Glutamatergic neuron (in vitro differentiated cells): ENCODE data around the gene MASP2. TPM values are rescaled to one million over a fixed set of nuclear protein-coding genes. Genes with fewer than 3 reads are reported as not detected.
"Not testable (repeated sequence)": the region's sequence is repeated elsewhere in the genome, so short reads cannot be mapped to it uniquely, and the experiment has no call there.

ENCODE experiments used
- DNase-seq: peaks from one replicate; pipeline ENCODE4 v3.0.0; 2022
- H3K27ac Mint-ChIP-seq: one replicate; pipeline ENCODE4 v1.8.0; 2020; ENCODE audit warnings: mild to moderate bottlenecking, mixed read lengths, inconsistent platforms; ENCODE audit not compliant: unreplicated experiment
- H3K27me3 Mint-ChIP-seq: one replicate; pipeline ENCODE4 v1.8.0; 2020; ENCODE audit warnings: mild to moderate bottlenecking, moderate library complexity, mixed read lengths, inconsistent platforms; ENCODE audit not compliant: unreplicated experiment
- H3K36me3 Mint-ChIP-seq: one replicate; pipeline ENCODE4 v1.8.0; 2020; ENCODE audit warnings: mild to moderate bottlenecking, mixed read lengths, inconsistent platforms; ENCODE audit not compliant: unreplicated experiment
- H3K4me1 Mint-ChIP-seq: one replicate; pipeline ENCODE4 v1.8.0; 2020; ENCODE audit warnings: mild to moderate bottlenecking, low read depth, mixed read lengths, inconsistent platforms; ENCODE audit not compliant: unreplicated experiment
- H3K4me3 Mint-ChIP-seq: one replicate; pipeline ENCODE4 v1.8.0; 2020; ENCODE audit warnings: mild to moderate bottlenecking, mixed read lengths, inconsistent platforms; ENCODE audit not compliant: unreplicated experiment
- H3K9me3 Mint-ChIP-seq: one replicate; pipeline ENCODE4 v1.8.0; 2020; ENCODE audit warnings: mild to moderate bottlenecking, moderate library complexity, mixed read lengths, inconsistent platforms; ENCODE audit not compliant: unreplicated experiment
- total RNA-seq: library from RNA; stranded (reverse); fragmentation: NEBNext Ultra II Directional; extraction: Animal tissue kit (Norgen Biotek cat#: 25700); gene quantifications from one replicate; pipeline ENCODE4 v1.2.1, GENCODE V29; 2021; ENCODE audit not compliant: unreplicated experiment
- TF ChIP-seq, protein P1 (sequence below): fragments of 200-600 bp; sonication (generic); IDR thresholded peaks from one replicate; pipeline ENCODE4 v1.5.0; 2021; ENCODE audit not compliant: partially characterized antibody, unreplicated experiment

The MASP2 gene
- total RNA-seq, 1 donor from 2014 or later = not detected

DNA sequence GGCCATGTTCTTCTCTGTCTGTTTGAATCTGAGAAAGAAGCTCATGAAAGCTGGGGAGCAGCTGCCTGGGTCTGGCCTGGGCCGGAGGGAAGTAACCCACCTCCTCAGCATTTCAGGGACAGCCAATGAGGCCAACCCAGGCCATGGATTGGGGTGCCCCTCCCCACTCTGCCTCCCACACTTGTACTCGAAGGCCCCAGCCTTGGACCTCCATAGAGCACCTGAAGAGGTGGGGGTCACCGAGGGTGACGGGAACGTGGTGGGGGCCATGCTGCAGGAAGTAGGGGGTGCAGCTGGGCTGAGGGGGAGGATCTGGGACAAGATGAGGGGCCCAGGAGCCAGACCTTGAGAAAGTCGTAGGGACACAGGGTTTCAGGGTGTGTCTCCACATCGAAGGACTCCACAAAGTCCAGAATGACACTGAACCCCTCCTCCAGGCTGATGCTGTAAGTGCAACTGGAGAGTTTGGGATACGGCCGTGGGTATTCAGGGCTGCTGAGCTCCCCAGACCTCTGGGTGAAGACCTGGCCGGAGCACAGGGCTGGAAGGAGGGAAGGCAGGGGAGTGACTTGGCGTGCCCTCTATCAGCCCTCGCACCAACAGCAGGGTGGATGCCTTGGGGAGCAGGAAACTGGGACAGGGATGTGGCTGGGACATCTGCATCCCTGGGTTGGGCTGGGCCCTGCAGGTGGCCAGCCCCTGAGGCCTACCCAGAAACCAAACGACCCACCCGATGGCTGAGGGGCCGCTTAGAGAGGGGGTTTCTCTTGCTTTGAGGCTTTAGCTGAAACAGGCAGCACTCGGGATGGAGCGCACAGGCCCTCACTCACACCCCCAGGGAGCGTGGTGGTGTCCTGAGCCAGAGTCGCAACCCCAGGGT is 3.8 kb downstream of the MASP2 start:
- TF ChIP-seq, protein P1, sequence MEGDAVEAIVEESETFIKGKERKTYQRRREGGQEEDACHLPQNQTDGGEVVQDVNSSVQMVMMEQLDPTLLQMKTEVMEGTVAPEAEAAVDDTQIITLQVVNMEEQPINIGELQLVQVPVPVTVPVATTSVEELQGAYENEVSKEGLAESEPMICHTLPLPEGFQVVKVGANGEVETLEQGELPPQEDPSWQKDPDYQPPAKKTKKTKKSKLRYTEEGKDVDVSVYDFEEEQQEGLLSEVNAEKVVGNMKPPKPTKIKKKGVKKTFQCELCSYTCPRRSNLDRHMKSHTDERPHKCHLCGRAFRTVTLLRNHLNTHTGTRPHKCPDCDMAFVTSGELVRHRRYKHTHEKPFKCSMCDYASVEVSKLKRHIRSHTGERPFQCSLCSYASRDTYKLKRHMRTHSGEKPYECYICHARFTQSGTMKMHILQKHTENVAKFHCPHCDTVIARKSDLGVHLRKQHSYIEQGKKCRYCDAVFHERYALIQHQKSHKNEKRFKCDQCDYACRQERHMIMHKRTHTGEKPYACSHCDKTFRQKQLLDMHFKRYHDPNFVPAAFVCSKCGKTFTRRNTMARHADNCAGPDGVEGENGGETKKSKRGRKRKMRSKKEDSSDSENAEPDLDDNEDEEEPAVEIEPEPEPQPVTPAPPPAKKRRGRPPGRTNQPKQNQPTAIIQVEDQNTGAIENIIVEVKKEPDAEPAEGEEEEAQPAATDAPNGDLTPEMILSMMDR = no peak
- Mint-ChIP-seq H3K27ac (no peak overlapping the region), H3K36me3 (no peaks in the 10 kb centered on the region), H3K9me3 (no peaks in the 10 kb centered on the region), H3K4me1 (no peaks in the 10 kb centered on the region), H3K27me3 (no peaks in the 10 kb centered on the region), H3K4me3 (no peak overlapping the region)
- no peak for DNase-seq

DNA sequence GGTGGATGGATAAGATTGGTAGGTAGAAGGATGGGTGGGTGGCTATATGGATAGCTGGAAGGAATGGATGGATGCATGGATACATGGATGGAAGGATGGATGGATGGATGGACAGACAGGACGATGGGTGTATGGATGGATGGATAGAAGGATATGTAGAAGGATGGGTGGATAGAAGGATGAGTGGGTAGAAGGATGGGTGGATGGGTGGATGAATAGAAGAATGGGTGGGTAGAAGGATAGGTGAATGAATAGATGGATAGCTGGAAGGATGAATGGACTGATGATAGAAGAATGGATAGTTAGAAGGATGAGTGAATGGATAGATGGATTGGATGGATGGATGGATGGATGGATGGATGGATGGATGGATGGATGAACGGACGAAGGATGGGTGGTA is 5.0 kb downstream of the MASP2 start:
- Mint-ChIP-seq H3K4me1 (peaks cover 7% of the 10 kb centered on the region), H3K4me3 (no peak overlapping the region), H3K9me3 (no peaks in the 10 kb centered on the region), H3K27ac (no peak overlapping the region), H3K36me3 (no peaks in the 10 kb centered on the region), H3K27me3 (peaks cover 3% of the 10 kb centered on the region)
- no peak for DNase-seq
- TF ChIP-seq, protein P1 = no peak

DNA sequence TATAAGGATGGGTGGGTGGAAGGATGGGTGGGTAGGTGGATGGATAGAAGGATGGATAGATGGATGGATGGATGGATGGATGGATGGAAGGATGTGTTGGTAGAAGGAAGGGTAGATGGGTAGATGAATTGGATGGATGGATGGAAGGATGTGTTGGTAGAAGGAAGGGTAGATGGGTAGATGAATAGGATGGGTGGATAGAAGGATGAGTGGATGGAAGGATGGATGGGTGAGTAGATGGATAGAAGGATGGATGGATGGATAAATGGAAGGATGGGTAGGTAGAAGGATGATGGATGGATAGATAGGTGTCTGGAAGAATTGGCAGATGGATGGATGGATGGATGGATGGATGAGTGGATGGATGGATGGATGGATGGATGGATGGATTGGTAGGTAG is 6.0 kb downstream of the MASP2 start:
- DNase-seq = no peak
- Mint-ChIP-seq H3K4me1 (peaks cover 7% of the 10 kb centered on the region), H3K27me3 (peaks cover 3% of the 10 kb centered on the region), H3K4me3 (no peak overlapping the region), H3K36me3 (no peaks in the 10 kb centered on the region), H3K27ac (no peak overlapping the region), H3K9me3 (no peaks in the 10 kb centered on the region)
- TF ChIP-seq, protein P1 = no peak

DNA sequence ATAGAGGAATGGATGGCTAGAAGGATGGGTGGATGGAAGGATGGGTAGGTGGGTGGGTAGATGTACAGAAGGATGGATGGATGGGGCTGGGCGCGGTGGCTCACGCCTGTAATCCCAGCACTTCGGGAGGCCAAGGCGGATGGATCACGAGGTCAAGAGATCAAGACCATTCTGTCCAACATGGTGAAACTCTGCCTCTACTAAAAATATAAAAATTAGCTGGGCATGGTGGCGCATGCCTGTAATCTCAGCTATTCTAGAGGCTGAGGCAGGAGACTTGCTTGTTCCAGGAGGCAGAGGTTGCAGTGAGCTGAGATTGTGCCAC is 7.0 kb downstream of the MASP2 start:
- not testable (repeated sequence) for DNase-seq, H3K4me1 Mint-ChIP-seq, H3K4me3 Mint-ChIP-seq, H3K9me3 Mint-ChIP-seq, H3K27me3 Mint-ChIP-seq, H3K36me3 Mint-ChIP-seq, H3K27ac Mint-ChIP-seq

GRCh38 chr1:11039351-11040104 is 7.5 kb downstream of the MASP2 start:
- Mint-ChIP-seq H3K36me3 (no peaks in the 10 kb centered on the region), H3K9me3 (no peaks in the 10 kb centered on the region), H3K4me3 (no peak overlapping the region), H3K27me3 (peaks cover 3% of the 10 kb centered on the region), H3K4me1 (peaks cover 7% of the 10 kb centered on the region), H3K27ac (no peak overlapping the region)
- no peak for DNase-seq
- TF ChIP-seq, protein P1 = no peak
